ENCODE results near the gene POLN. TPM values are rescaled to one million over a fixed set of nuclear protein-coding genes. Genes with fewer than 3 reads are reported as not detected.

The POLN gene
- total RNA-seq (1 to 10 TPM; 1.5 to 1.6 TPM), polyA plus RNA-seq (0.55 TPM)

- Histone ChIP-seq H3K36me3 (ENCODE audit: insufficient read depth, low read length) (no peaks in the 10 kb centered on the region), H3K27ac (ENCODE audit: low read depth, low read length) (peak within 1 kb of the TSS; percentile 89), H3K4me3 (ENCODE audit: low read length) (peak within 1 kb of the TSS; percentile 81), H3K27me3 (ENCODE audit: insufficient read depth, low read length, poor library complexity, severe bottlenecking) (no peaks in the 10 kb centered on the region), H3K4me1 (ENCODE audit: insufficient read depth, low read length) (peaks cover 39% of the 10 kb centered on the region), H3K9me3 (ENCODE audit: low read length) (no peaks in the 10 kb centered on the region)
- H3K36me3 Mint-ChIP-seq: peaks cover 0 to 40% (median 4%) of the 10 kb centered on the region in 3 donors
- H3K4me3 Mint-ChIP-seq: peak within 1 kb of the TSS; percentile 88 to 95 (median 93)
- DNase-seq: peak; percentile 99 to 100 (median 99)
- H3K27me3 Mint-ChIP-seq: no peaks in the 10 kb centered on the region
- ChIA-PET CTCF (interaction anchor here (0.6 to 2.6 kb wide), 5 partner anchors 22 to 243 kb away, joined by 3 to 17 read pairs (median 7); partner anchors contain the start of genes CFAP99 and ZFYVE28), POLR2A (interaction anchor here (0.6 to 2.5 kb wide), 8 partner anchors 21 to 607 kb away, joined by 3 to 29 read pairs (median 6); partner anchors contain the start of genes CFAP99, MXD4, RNF4 and ZFYVE28)
- peaks cover 56 to 73% (median 66%) of the 10 kb centered on the region in 3 donors for H3K4me1 Mint-ChIP-seq
- H3K27ac Mint-ChIP-seq: peak within 1 kb of the TSS; percentile 90 to 98 (median 93)
- H3K9me3 Mint-ChIP-seq: no peaks in the 10 kb centered on the region
Measured at GRCh38 chr4:2241410-2242353, at the start of gene POLN, which contains the start of gene HAUS3. POLN (minus strand) TSS chr4:2242121; CDS start chr4:2229231, 12,890 bp downstream. HAUS3 (minus strand) TSS chr4:2242121; CDS start chr4:2240946, 1,175 bp downstream.

GRCh38 chr4:2290974-2291704 lies 49.2 kb upstream of the POLN start:
- peak overlapping the region; percentile 66 to 86 (median 76) for H3K4me3 Mint-ChIP-seq
- CTCF ChIA-PET: interaction anchor here (0.9 to 2.2 kb wide), 9 partner anchors 9 to 245 kb away, joined by 3 to 14 read pairs (median 4); partner anchors contain the start of genes FAM193A and MXD4
- H3K27me3 ChIP-seq (ENCODE audit: insufficient read depth, low read length, poor library complexity, severe bottlenecking): no peaks in the 10 kb centered on the region
- peak overlapping the region; percentile 65 for H3K27ac ChIP-seq (ENCODE audit: low read depth, low read length)
- peaks cover 0 to 2% (median 1%) of the 10 kb centered on the region in 3 donors for H3K36me3 Mint-ChIP-seq
- POLR2A ChIA-PET: interaction anchor here (0.6 to 3.3 kb wide), 6 partner anchors 9 to 178 kb away, joined by 4 to 28 read pairs (median 14); partner anchors contain the start of genes HAUS3, MXD4, POLN and RNF4
- H3K4me1 ChIP-seq (ENCODE audit: insufficient read depth, low read length): peaks cover 56% of the 10 kb centered on the region
- H3K9me3 ChIP-seq (ENCODE audit: low read length): no peaks in the 10 kb centered on the region
- peak; percentile 80 to 94 (median 89) for DNase-seq
- peak overlapping the region; percentile 45 for H3K4me3 ChIP-seq (ENCODE audit: low read length)
- H3K9me3 Mint-ChIP-seq: peaks cover 0 to 6% (median 0%) of the 10 kb centered on the region in 5 donors
- peaks cover 33 to 66% (median 41%) of the 10 kb centered on the region in 3 donors for H3K4me1 Mint-ChIP-seq
- H3K27ac Mint-ChIP-seq: peak overlapping the region; percentile 93 to 98 (median 96)
- H3K36me3 ChIP-seq (ENCODE audit: insufficient read depth, low read length): no peaks in the 10 kb centered on the region
- H3K27me3 Mint-ChIP-seq: peaks cover 0 to 2% of the 10 kb centered on the region in 2 donors

- Mint-ChIP-seq H3K27ac (peak overlapping the region; percentile 93 to 98 (median 96)), H3K4me3 (peak overlapping the region; percentile 66 to 86 (median 76)), H3K4me1 (peaks cover 30 to 64% (median 39%) of the 10 kb centered on the region in 3 donors), H3K9me3 (peaks cover 0 to 6% (median 0%) of the 10 kb centered on the region in 5 donors), H3K27me3 (peaks cover 0 to under 1% of the 10 kb centered on the region in 2 donors), H3K36me3 (peaks cover 0 to 2% (median 1%) of the 10 kb centered on the region in 3 donors)
- no peaks in the 10 kb centered on the region for H3K9me3 ChIP-seq (ENCODE audit: low read length)
- CTCF ChIA-PET: interaction anchor here (0.8 to 2.2 kb wide), 10 partner anchors 9 to 245 kb away, joined by 3 to 14 read pairs (median 4); partner anchors contain the start of genes FAM193A and MXD4
- H3K4me3 ChIP-seq (ENCODE audit: low read length): peak overlapping the region; percentile 10
- no peak for DNase-seq
- POLR2A ChIA-PET: interaction anchor here (1.1 to 3.3 kb wide), 5 partner anchors 9 to 178 kb away, joined by 3 to 28 read pairs (median 17); partner anchors contain the start of genes HAUS3, MXD4, POLN and RNF4
- H3K36me3 ChIP-seq (ENCODE audit: insufficient read depth, low read length): no peaks in the 10 kb centered on the region
- H3K4me1 ChIP-seq (ENCODE audit: insufficient read depth, low read length): peaks cover 51% of the 10 kb centered on the region
- H3K27me3 ChIP-seq (ENCODE audit: insufficient read depth, low read length, poor library complexity, severe bottlenecking): no peaks in the 10 kb centered on the region
- H3K27ac ChIP-seq (ENCODE audit: low read depth, low read length): peak overlapping the region; percentile 65
Measured at GRCh38 chr4:2290488-2290887, 48.6 kb upstream of the POLN start.

- CTCF ChIA-PET: interaction anchor here (0.8 to 2.2 kb wide), 7 partner anchors 8 to 126 kb away, joined by 3 to 14 read pairs (median 5); partner anchors contain the start of gene MXD4
- Mint-ChIP-seq H3K4me3 (peak overlapping the region in 2 of 7 donors; percentile 1 to 34), H3K27me3 (no peaks in the 10 kb centered on the region), H3K27ac (peak overlapping the region; percentile 32 to 98 (median 94)), H3K4me1 (peaks cover 29 to 65% (median 35%) of the 10 kb centered on the region in 3 donors), H3K36me3 (peaks cover 0 to 2% (median 1%) of the 10 kb centered on the region in 3 donors), H3K9me3 (peaks cover 0 to 6% (median 0%) of the 10 kb centered on the region in 5 donors)
- Histone ChIP-seq H3K27me3 (ENCODE audit: insufficient read depth, low read length, poor library complexity, severe bottlenecking) (no peaks in the 10 kb centered on the region), H3K36me3 (ENCODE audit: insufficient read depth, low read length) (no peaks in the 10 kb centered on the region), H3K9me3 (ENCODE audit: low read length) (no peaks in the 10 kb centered on the region), H3K4me3 (ENCODE audit: low read length) (peak overlapping the region; percentile 10), H3K27ac (ENCODE audit: low read depth, low read length) (peak overlapping the region; percentile 65), H3K4me1 (ENCODE audit: insufficient read depth, low read length) (peaks cover 52% of the 10 kb centered on the region)
- POLR2A ChIA-PET: interaction anchor here (1.1 to 3.3 kb wide), 4 partner anchors 8 to 179 kb away, joined by 3 to 28 read pairs (median 14); partner anchors contain the start of genes HAUS3, MXD4, POLN and RNF4
- peak in 1 of 5 donors; percentile 41 for DNase-seq
Measured at GRCh38 chr4:2289955-2290333, 48.0 kb upstream of the POLN start.

GRCh38 chr4:2289311-2289954 lies 47.5 kb upstream of the POLN start:
- no peaks in the 10 kb centered on the region for H3K36me3 ChIP-seq (ENCODE audit: insufficient read depth, low read length)
- no peaks in the 10 kb centered on the region for H3K9me3 ChIP-seq (ENCODE audit: low read length)
- POLR2A ChIA-PET: interaction anchor here (1.1 to 3.3 kb wide), 3 partner anchors 27 to 180 kb away, joined by 3 to 28 read pairs (median 10); partner anchors contain the start of genes HAUS3, MXD4, POLN and RNF4
- no peaks in the 10 kb centered on the region for H3K27me3 ChIP-seq (ENCODE audit: insufficient read depth, low read length, poor library complexity, severe bottlenecking)
- CTCF ChIA-PET: interaction anchor here (0.8 to 2.2 kb wide), 6 partner anchors 8 to 126 kb away, joined by 3 to 14 read pairs (median 6); partner anchors contain the start of gene MXD4
- peaks cover 0 to 6% (median 0%) of the 10 kb centered on the region in 5 donors for H3K9me3 Mint-ChIP-seq
- peaks cover 0 to 2% (median 1%) of the 10 kb centered on the region in 3 donors for H3K36me3 Mint-ChIP-seq
- H3K4me1 Mint-ChIP-seq: peaks cover 31 to 65% (median 37%) of the 10 kb centered on the region in 3 donors
- no peaks in the 10 kb centered on the region for H3K27me3 Mint-ChIP-seq
- H3K4me3 ChIP-seq (ENCODE audit: low read length): no peak overlapping the region
- H3K27ac ChIP-seq (ENCODE audit: low read depth, low read length): no peak overlapping the region
- H3K4me1 ChIP-seq (ENCODE audit: insufficient read depth, low read length): peaks cover 52% of the 10 kb centered on the region
- peak in 1 of 5 donors; percentile 39 for DNase-seq
- H3K4me3 Mint-ChIP-seq: peak overlapping the region in 2 of 7 donors; percentile 1 to 34
- peak overlapping the region; percentile 32 to 98 (median 94) for H3K27ac Mint-ChIP-seq

GRCh38 chr4:2288051-2288541 lies 46.2 kb upstream of the POLN start:
- ChIA-PET POLR2A (interaction anchor here (3.3 kb wide), 1 partner anchor 26 kb away, joined by 28 read pairs; the partner anchor contains the start of gene MXD4), CTCF (no interaction called here)
- Mint-ChIP-seq H3K9me3 (no peaks in the 10 kb centered on the region), H3K4me3 (no peak overlapping the region), H3K36me3 (peaks cover 0 to 2% (median 1%) of the 10 kb centered on the region in 3 donors), H3K4me1 (peaks cover 33 to 67% (median 33%) of the 10 kb centered on the region in 3 donors), H3K27me3 (no peaks in the 10 kb centered on the region), H3K27ac (peak overlapping the region in 6 of 8 donors; percentile 43 to 88 (median 76))
- no peak overlapping the region for H3K27ac ChIP-seq (ENCODE audit: low read depth, low read length)
- H3K27me3 ChIP-seq (ENCODE audit: insufficient read depth, low read length, poor library complexity, severe bottlenecking): no peaks in the 10 kb centered on the region
- H3K4me1 ChIP-seq (ENCODE audit: insufficient read depth, low read length): peaks cover 57% of the 10 kb centered on the region
- H3K9me3 ChIP-seq (ENCODE audit: low read length): no peaks in the 10 kb centered on the region
- peak in 1 of 5 donors; percentile 43 for DNase-seq
- H3K36me3 ChIP-seq (ENCODE audit: insufficient read depth, low read length): no peaks in the 10 kb centered on the region
- no peak overlapping the region for H3K4me3 ChIP-seq (ENCODE audit: low read length)

Measured in CD8-positive, alpha-beta memory T cell (primary cell).